NCI-H1436 (cell line): Measurements from ENCODE around the gene POU2F3.
A peak's percentile ranks its signal among the peaks of the same experiment; 100 is the strongest.

Experiments used
- DNase-seq: peaks from one replicate; lab custom pipeline; 2025; lab: John Stamatoyannopoulos, UW

POU2F3 gene

GRCh38 chr11:120210626-120211521 is 29.1 kb upstream of the POU2F3 start, which contains the start of gene OAF:
Gene OAF (plus strand): TSS chr11:120211032. CDS start chr11:120211280, 248 bp downstream.
- DNase-seq, result peak; percentile 6

GRCh38 chr11:120211522-120212258 is 28.2 kb upstream of the POU2F3 start:
- no peak for DNase-seq

GRCh38 chr11:120212259-120212878 is 27.6 kb upstream of the POU2F3 start:
- no peak for DNase-seq

- DNase-seq, result no peak
These were observed 27.0 kb upstream of the POU2F3 start for GRCh38 chr11:120212926-120213325.

- DNase-seq, result no peak
These were observed 25.4 kb upstream of the POU2F3 start for GRCh38 chr11:120214581-120214980.

GRCh38 chr11:120215634-120216033 is 24.3 kb upstream of the POU2F3 start:
- DNase-seq, result no peak

- DNase-seq, result no peak
These were observed 23.4 kb upstream of the POU2F3 start for GRCh38 chr11:120216426-120217102.

GRCh38 chr11:120217526-120217925 is 22.4 kb upstream of the POU2F3 start:
- DNase-seq, result no peak

- no peak for DNase-seq
These were observed 21.8 kb upstream of the POU2F3 start for GRCh38 chr11:120217941-120218694.

GRCh38 chr11:120218695-120219033 is 21.3 kb upstream of the POU2F3 start:
- no peak for DNase-seq

GRCh38 chr11:120219232-120219937 is 20.6 kb upstream of the POU2F3 start:
- DNase-seq, result no peak

- no peak for DNase-seq
These were observed 19.8 kb upstream of the POU2F3 start for GRCh38 chr11:120219938-120220746.

- no peak for DNase-seq
These were observed 19.2 kb upstream of the POU2F3 start for GRCh38 chr11:120220747-120221037.

- no peak for DNase-seq
These were observed 18.7 kb upstream of the POU2F3 start for GRCh38 chr11:120221115-120221752.

GRCh38 chr11:120222916-120223315 is 17.0 kb upstream of the POU2F3 start:
- no peak for DNase-seq

GRCh38 chr11:120223793-120224192 is 16.1 kb upstream of the POU2F3 start:
- no peak for DNase-seq

- no peak for DNase-seq
These were observed 15.6 kb upstream of the POU2F3 start for GRCh38 chr11:120224361-120224760.

- no peak for DNase-seq
These were observed 14.7 kb upstream of the POU2F3 start for GRCh38 chr11:120224972-120225909.
